Hepatocyte (in vitro differentiated cells): ENCODE results near the gene MINK1.

Experiments used
- CTCF ChIP-seq: fragments of 200-600 bp; sonication (generic); IDR thresholded peaks from 2 replicates; pipeline ENCODE4 v1.5.1; 2016; ENCODE audit warnings: antibody characterized with exemption, mild to moderate bottlenecking; ENCODE audit not compliant: poor library complexity
- EZH2 ChIP-seq: fragments of 200-600 bp; sonication (generic); IDR thresholded peaks from 2 replicates; pipeline ENCODE4 v1.6.1; 2016; ENCODE audit warnings: antibody characterized with exemption, mild to moderate bottlenecking, borderline replicate concordance

GRCh38 chr17:4856937-4857314, 23.8 kb downstream of the MINK1 start:
- TF ChIP-seq CTCF (no peak), EZH2 (no peak)
